ENCODE data around the gene DDOST. TPM values are rescaled to one million over a fixed set of nuclear protein-coding genes. Genes with fewer than 3 reads are reported as not detected.

DDOST gene
- total RNA-seq, 1 donor from 2014 or later = 148 TPM

DNA sequence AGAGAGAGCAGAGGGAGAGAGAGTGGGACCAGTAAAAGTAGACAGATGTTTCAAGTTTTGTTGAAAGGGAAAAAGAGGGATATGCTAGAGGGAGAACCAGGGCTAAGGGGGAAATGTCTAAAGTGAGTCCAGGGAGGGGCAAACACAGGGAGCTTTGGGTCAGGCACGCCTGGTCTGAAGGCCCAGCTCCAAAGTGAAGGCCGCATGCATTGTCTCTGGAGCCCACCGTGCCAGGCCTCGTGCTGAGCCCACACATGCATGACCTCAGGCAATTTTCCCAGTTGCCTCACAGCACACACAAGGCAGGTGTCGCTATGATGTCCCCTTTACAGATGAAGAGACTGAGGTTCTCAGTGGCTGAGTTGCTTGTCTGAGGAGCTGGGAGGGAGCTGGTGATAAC lies 40.7 kb upstream of the DDOST start:
- Histone ChIP-seq H3K9me3 (no peaks in the 10 kb centered on the region), H3K4me1 (no peaks in the 10 kb centered on the region), H3K27ac (no peak overlapping the region), H3K4me3 (no peak overlapping the region), H3K36me3 (no peaks in the 10 kb centered on the region), H3K27me3 (ENCODE audit: low read depth) (no peaks in the 10 kb centered on the region)
- ATAC-seq (no peak), DNase-seq (no peak)
- TF ChIP-seq, protein P1, sequence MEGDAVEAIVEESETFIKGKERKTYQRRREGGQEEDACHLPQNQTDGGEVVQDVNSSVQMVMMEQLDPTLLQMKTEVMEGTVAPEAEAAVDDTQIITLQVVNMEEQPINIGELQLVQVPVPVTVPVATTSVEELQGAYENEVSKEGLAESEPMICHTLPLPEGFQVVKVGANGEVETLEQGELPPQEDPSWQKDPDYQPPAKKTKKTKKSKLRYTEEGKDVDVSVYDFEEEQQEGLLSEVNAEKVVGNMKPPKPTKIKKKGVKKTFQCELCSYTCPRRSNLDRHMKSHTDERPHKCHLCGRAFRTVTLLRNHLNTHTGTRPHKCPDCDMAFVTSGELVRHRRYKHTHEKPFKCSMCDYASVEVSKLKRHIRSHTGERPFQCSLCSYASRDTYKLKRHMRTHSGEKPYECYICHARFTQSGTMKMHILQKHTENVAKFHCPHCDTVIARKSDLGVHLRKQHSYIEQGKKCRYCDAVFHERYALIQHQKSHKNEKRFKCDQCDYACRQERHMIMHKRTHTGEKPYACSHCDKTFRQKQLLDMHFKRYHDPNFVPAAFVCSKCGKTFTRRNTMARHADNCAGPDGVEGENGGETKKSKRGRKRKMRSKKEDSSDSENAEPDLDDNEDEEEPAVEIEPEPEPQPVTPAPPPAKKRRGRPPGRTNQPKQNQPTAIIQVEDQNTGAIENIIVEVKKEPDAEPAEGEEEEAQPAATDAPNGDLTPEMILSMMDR (IDR thresholded peaks at IDR 0.05) = no peak
- intact Hi-C loops (cut with DNase I) = no loop called here

DNA sequence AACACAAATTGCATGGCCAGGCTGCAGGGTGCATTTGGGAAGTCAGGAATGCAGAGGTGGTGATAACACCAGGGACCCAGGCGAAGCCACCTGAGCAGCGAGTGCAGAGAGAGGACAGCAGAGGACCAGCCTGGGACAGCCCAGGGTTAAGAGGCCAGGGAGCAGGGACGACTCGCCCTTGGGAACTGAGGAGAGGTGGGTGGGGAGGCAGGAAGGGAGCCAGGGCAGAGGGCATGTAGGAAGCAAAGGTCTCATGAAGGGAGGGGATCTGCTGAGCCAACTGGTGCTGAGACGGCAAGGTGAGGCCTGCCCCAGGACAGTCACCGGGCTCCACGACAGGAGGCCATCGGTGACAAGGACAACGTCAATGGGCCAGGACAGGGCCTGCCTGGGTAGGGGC lies 40.3 kb upstream of the DDOST start:
- no peaks in the 10 kb centered on the region for H3K27me3 ChIP-seq (ENCODE audit: low read depth)
- H3K4me1 ChIP-seq = no peaks in the 10 kb centered on the region
- no peaks in the 10 kb centered on the region for H3K36me3 ChIP-seq
- ATAC-seq (no peak), DNase-seq (no peak)
- H3K9me3 ChIP-seq = no peaks in the 10 kb centered on the region
- TF ChIP-seq, protein P1 (IDR thresholded peaks at IDR 0.05) = no peak
- no peak overlapping the region for H3K4me3 ChIP-seq
- H3K27ac ChIP-seq = no peak overlapping the region
- intact Hi-C loops (cut with DNase I) = no loop called here

DNA sequence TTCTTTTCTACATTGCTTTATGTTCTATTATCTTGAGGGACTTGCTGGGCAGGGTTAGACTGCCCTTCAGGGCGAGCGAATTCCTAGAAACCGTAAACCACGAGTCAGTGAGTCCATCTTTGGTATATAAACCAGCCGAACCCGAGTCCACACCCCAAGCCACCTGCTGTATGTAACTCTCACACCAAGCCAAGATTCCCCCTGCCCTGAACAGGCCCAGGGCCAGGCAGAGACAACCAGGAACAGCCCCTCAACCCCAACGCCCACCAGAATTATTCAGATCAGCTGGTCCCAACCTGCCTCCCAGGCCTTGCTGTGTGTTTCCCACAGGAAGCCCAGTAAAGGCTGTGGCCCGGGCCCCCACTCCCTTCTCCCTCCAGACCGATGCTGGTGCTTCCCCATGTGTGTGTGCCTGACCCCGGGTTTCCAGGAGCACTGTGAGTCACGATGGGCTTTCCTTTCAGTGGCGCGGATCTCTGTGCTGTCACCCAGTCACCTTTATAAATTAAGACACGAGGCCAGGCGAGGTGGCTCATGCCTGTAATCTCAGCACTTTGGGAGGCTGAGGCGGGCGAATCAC lies 39.6 kb upstream of the DDOST start:
- intact Hi-C loops (cut with DNase I) = no loop called here
- no peaks in the 10 kb centered on the region for H3K9me3 ChIP-seq
- ATAC-seq (no peak), DNase-seq (no peak)
- H3K27me3 ChIP-seq (ENCODE audit: low read depth) = no peaks in the 10 kb centered on the region
- H3K27ac ChIP-seq = no peak overlapping the region
- H3K4me1 ChIP-seq = no peaks in the 10 kb centered on the region
- H3K36me3 ChIP-seq = no peaks in the 10 kb centered on the region
- TF ChIP-seq, protein P1 (IDR thresholded peaks at IDR 0.05) = no peak
- no peak overlapping the region for H3K4me3 ChIP-seq

DNA sequence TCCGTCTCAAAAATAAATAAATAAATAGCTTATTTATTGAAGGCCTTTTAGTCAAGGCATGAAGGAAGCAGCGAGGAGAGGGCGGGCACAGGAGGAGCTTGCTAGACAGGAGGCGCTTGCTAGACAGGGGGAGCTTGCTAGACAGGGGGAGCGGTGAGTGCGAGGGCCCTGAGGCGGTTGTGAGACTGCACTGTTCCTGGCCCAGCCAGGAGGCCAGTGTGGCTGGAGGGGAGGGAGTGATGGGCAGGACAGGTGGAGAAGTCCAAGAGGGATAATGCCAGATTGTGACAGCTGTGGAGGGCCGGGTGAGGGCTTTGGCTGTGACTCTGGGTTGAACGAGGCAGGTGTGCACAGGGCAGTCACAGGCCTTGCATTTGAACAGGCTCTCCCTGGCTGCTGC lies 38.4 kb upstream of the DDOST start:
- intact Hi-C loops (cut with DNase I) = no loop called here
- no peaks in the 10 kb centered on the region for H3K27me3 ChIP-seq (ENCODE audit: low read depth)
- H3K9me3 ChIP-seq = no peaks in the 10 kb centered on the region
- no peak overlapping the region for H3K4me3 ChIP-seq
- no peaks in the 10 kb centered on the region for H3K36me3 ChIP-seq
- ATAC-seq (no peak), DNase-seq (no peak)
- H3K4me1 ChIP-seq = no peaks in the 10 kb centered on the region
- H3K27ac ChIP-seq = no peak overlapping the region
- TF ChIP-seq, protein P1 (IDR thresholded peaks at IDR 0.05) = no peak

DNA sequence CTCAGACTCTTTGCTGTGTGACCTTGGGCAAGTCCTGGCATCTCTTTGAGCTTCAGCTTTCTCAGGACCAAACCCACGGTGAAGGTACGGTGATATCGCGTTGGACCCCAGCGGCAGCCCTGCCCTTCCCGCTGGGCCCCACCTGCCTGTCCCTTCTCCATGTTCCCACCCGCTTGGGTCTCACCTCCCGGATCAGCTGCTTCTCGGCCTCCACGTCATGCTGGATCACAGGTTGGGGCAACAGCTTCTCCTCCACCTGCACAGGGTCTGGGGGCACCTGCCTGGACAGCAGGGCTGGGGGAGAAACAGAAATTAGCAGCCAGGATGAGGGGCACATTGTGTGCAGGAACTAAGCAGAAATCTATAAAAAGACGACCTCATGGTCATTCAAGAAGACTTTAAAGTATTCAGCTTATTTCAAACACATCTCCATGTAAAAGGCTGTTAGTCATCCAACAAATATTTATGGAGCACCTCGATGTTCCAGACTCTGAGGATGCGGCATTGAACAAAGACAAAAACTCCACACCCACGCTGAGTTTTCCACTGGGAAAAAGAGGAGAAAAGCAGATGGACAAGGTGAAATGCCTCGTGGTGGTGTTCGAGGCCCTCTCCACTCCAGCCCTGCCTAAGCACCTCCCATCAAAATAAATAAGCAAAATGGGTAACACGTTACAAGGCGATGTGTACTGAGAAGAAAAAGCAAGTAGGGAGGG lies 37.2 kb upstream of the DDOST start:
- Histone ChIP-seq H3K9me3 (no peaks in the 10 kb centered on the region), H3K27me3 (ENCODE audit: low read depth) (no peaks in the 10 kb centered on the region), H3K4me3 (no peak overlapping the region), H3K4me1 (no peaks in the 10 kb centered on the region), H3K36me3 (no peaks in the 10 kb centered on the region), H3K27ac (no peak overlapping the region)
- ATAC-seq = no peak
- intact Hi-C loops (cut with DNase I) = no loop called here
- no peak for DNase-seq
- TF ChIP-seq, protein P1 (IDR thresholded peaks at IDR 0.05) = no peak
